GM12865 (cell line): ENCODE data around the gene SPSB2.

Experiments used
- DNase-seq: peaks from one replicate; pipeline ENCODE4 v3.0.0; 2010; ENCODE audit warnings: low read depth
- H3K4me3 ChIP-seq: 2 replicates; pipeline ENCODE4 v1.5.1; 2011; ENCODE audit warnings: mild to moderate bottlenecking, low read depth, low read length, control low read depth
- TF ChIP-seq, protein P1 (sequence below): IDR thresholded peaks from 2 replicates; pipeline ENCODE4 v1.5.1; 2011; ENCODE audit warnings: low read length, control low read depth, low read depth, inconsistent platforms; ENCODE audit not compliant: insufficient read depth; ENCODE audit errors: missing control alignments

The SPSB2 gene

DNA sequence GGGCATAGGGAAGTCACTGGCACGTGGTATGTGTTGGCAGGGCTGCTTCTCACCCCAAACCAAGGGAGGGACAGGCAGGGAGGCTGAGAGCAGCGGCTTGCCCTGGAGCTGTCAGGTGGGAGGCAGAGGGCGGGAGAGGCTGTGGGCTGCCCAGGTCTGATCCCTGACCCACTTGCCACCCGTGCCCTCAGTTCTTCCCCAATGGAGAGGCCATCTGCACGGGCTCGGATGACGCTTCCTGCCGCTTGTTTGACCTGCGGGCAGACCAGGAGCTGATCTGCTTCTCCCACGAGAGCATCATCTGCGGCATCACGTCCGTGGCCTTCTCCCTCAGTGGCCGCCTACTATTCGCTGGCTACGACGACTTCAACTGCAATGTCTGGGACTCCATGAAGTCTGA, 27.7 kb downstream of the SPSB2 start:
- TF ChIP-seq, protein P1, sequence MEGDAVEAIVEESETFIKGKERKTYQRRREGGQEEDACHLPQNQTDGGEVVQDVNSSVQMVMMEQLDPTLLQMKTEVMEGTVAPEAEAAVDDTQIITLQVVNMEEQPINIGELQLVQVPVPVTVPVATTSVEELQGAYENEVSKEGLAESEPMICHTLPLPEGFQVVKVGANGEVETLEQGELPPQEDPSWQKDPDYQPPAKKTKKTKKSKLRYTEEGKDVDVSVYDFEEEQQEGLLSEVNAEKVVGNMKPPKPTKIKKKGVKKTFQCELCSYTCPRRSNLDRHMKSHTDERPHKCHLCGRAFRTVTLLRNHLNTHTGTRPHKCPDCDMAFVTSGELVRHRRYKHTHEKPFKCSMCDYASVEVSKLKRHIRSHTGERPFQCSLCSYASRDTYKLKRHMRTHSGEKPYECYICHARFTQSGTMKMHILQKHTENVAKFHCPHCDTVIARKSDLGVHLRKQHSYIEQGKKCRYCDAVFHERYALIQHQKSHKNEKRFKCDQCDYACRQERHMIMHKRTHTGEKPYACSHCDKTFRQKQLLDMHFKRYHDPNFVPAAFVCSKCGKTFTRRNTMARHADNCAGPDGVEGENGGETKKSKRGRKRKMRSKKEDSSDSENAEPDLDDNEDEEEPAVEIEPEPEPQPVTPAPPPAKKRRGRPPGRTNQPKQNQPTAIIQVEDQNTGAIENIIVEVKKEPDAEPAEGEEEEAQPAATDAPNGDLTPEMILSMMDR = no peak
- no peak overlapping the region for H3K4me3 ChIP-seq
- DNase-seq = no peak

DNA sequence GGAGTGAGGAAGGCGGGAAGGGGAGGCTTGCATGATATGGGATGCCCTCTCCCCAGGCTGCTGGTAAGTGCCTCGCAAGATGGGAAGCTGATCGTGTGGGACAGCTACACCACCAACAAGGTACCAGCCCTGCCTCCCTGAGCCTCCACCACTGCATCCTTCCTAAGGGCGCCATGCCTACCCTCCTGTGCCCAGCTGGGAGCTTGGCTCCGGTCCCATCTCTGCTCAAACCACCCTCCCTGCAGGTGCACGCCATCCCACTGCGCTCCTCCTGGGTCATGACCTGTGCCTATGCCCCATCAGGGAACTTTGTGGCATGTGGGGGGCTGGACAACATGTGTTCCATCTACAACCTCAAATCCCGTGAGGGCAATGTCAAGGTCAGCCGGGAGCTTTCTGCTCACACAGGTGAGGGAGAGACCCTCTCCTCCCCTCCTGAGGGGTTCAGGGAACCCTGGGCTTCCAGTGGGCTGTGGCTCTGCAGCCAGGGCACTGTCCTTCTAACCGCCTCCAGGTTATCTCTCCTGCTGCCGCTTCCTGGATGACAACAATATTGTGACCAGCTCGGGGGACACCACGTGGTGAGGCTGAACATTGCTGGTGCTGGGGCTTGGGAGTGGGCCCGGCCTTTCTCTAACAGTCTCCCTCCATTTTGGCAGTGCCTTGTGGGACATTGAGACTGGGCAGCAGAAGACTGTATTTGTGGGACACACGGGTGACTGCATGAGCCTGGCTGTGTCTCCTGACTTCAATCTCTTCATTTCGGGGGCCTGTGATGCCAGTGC, 29.8 kb downstream of the SPSB2 start:
- DNase-seq = no peak
- no peak overlapping the region for H3K4me3 ChIP-seq
- TF ChIP-seq, protein P1 = no peak

DNA sequence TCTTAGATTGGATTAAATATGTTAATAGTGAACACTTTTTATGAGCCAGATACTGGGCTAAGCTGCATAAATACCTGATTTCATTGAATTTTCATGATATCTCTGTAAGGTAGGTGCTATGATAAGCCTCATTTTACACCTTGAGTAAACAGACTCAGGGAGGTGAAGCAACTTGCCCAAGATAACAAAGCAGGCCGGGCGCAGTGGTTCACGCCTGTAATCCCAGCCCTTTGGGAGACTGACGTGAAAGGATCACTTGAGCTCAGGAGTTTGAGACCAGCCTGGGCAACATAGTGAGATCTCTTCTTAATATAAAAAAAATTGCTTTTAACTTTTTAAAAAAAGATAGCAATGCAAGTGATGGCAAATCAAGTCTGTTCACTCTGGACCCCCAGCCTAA, 31.0 kb downstream of the SPSB2 start:
- no peak overlapping the region for H3K4me3 ChIP-seq
- TF ChIP-seq, protein P1 = no peak
- DNase-seq = no peak

DNA sequence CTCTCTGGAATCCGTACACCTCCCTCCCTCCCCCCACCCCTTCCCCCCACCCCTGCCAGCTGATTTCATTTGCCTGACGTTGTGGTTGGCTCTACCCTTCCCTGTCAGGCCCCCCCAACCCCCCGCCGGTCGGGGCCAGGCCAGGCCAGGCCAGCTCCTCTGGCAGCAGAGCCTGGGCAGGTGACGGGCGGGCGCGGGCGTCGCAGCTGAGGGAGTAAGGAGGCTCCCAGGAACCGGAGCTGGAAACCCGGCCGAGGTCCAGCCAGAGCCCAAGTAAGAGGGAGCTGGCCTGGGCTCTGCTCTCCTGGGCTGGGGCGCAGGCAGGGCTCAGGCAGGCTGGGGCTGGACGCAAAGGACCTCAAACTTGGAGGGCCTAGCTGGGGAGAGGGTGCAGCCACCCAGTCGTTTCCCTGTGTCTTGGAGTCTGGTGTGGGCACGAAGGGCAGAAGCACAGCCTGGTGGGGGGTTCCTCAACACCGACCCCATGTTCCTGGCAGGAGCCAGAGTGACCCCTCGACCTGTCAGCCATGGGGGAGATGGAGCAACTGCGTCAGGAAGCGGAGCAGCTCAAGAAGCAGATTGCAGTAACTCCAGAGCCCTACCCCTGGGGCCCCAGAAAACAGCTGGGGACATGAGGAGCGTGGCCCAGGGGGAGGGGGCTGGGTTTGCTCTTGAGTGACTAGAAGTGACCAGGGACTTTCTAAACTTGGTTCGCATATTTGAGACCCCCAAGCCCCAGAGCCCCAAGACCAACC, 32.2 kb downstream of the SPSB2 start, which contains the start of gene GNB3:
Gene GNB3, plus strand, starts transcription at position 165 of the 755 bp plus-strand sequence. Its CDS starts 363 bp downstream, at position 528.
- TF ChIP-seq, protein P1 = no peak
- DNase-seq = no peak
- no peak within 1 kb of the TSS for H3K4me3 ChIP-seq

DNA sequence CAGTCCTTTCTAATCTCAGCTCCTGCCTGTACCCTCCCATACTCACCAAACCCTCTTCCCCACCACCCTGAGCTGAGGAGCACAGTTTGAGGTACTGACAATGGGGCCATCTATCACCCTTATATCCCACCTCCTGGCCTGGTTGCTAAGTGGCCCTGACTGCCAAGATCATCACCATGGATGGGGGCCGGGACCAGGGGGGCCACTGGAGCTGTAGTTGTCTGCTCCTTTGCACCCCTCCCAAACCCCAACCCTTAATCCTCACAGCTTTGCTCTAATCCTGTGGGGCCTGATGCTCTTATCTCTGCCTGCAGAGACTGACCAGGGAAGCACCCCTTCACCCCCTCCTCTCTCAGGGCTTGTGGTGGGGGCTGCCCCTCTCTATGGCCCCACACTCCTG, 32.8 kb downstream of the SPSB2 start:
- DNase-seq = no peak
- TF ChIP-seq, protein P1 = no peak
- H3K4me3 ChIP-seq = no peak overlapping the region

DNA sequence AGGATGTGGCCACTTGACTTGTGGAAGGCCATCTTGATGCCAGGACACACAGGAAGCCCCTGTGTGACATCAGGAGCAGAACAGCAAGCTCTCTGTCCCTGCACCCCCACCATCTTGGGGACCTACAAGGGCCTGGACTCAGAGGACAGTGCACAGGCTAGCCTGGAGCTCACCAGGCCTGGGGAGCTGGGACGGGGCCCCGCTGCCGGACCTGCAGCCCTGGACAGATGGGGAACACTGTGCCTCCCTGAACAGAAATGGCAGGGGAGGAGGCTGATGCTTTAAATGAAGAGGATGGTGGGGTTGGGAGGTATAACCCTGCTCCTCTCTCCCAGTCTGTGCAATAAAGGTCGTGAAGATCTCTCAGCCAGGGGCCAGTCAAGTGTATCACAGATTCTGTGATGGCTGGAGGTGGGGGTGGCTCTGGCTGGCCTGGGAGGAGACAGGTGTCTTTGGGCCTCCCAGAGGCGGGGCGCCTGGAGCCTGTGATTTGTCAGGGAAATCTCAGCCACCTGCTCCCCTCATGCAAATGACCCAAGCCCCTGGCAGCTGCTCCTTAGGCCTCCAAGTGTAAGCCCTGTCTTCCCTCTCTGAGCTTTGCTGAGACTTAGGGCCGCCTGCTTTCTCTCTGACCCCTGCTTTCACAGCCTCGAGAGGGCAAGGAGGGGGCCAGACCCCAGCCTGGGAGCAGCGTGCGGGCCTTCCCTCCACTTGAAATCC, 33.5 kb downstream of the SPSB2 start:
- TF ChIP-seq, protein P1 = no peak
- peak; percentile 78 for DNase-seq
- H3K4me3 ChIP-seq = no peak overlapping the region
